ENCODE results near the gene PCSK5.

PCSK5 gene

GRCh38 chr9:76153902-76154629, 263.6 kb downstream of the PCSK5 start:
- DNase-seq: no peak

GRCh38 chr9:76155361-76155760, 264.9 kb downstream of the PCSK5 start:
- no peak for DNase-seq

GRCh38 chr9:76158713-76159112, 268.2 kb downstream of the PCSK5 start:
- DNase-seq: no peak

DNA sequence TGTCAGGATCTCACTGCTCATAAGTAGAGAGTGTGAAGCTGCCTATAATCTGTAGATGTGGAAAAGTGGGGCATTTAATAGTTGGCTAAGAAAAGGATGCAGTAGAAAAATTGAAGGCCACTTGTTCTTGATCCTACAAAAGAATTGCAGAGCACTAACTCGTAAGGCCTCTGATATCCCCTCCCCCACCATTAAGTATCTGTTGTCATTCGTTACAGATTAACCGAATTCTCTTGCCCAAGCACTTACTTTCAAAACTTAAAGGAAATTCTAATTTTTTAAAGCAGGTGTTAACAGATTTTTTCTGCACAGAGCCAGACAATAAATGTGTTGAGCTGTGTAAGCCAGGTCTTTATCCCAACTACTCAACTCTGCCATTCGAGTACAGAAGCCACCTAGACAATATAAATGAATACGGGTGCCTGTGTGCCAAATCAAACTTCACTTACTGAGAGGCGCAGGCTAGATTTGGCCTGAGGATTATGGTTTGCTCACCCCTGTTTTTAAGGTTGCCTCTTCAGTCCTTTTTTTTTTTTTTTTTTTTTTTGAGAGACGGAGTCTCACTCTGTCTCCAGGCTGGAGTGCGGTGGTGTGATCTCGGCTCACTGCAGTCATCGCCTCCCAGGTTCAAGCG, 268.9 kb downstream of the PCSK5 start:
- DNase-seq: no peak

- DNase-seq: no peak
Measured at GRCh38 chr9:76161106-76161505, 270.6 kb downstream of the PCSK5 start.

DNA sequence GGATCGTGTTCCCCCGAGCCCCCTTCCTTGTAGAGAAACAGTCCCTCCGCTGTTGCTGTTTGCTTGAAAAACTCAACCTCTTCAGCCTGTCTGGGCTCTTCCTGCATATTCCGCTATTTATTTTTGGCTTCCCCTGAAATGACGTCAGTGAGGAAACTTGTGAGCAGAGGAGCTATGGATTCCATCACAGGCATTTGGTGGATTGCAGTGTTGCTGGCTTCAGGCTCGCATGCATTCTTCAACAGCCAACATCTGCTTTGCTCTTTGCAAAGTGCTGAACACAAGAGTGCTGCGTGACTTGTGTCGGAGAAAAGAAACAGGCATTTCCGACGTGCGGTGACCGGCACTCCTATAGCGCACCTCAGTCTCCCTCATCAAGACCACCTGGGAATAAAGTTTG, 271.1 kb downstream of the PCSK5 start:
- no peak for DNase-seq

DNA sequence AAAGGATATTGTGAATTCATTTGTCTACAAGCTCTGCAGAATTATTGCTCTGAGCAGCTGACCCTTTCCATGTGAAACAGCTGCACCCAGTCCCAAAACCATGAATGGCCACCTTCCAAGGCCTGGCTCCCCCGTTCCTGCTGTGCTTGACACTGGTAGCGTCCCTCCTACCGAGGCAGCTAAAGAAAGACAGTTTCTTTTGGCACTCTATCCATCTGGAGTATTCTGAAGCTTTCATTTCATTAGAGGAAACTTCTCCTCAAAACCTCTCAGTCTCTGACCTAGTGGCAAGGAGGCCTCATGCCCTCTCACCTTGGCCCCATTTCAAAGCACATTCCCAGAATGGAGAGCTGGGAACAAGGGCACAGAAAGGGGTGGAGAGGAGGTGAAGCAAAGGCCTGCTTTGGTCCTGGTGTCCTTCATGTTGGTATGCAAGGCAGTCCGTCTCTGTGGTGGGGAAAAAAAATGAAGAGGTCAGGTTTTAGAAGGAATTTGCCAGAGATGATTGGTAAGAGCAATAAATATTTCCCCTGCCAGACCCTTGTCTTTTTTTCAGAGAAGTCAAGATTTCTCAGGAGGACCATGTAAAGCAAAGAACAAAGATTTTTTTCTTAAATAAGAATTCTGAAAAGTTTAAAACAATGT, 271.7 kb downstream of the PCSK5 start:
- no peak for DNase-seq

DNA sequence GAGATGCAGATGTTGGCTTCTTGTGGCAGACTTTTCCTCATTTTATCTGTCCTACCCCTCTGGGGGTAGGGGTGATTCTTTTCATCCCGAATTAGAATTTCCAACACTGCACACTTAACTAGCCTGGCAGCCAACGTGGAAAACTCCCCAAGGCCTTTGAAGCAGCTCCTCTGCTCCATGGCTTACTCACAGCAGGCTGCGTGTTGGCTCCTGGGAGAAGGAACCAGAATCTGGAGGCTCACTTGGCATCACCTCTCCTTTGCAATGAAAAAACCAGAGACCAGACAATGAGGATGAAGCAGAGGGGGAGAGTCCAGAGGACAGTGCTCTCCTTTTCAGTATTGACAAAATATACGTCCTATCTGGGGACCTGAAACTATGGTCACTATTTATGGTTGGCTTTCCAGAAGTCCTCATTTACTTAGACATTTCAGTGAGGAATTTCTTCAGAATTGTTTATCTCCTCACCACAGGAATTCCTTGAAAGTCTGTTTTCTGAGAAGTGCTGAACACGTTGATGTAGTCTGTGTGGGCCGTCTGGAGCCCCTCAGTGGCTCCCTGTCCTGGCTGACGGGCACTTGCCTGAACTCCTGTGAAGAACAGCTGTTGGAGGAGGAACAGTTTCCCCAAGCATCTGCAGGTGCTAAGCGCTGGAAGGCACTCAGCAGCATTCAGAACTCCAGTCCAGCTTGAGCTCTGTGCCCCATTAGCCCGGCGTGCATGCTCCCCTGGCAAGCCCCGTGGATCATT, 272.5 kb downstream of the PCSK5 start:
- DNase-seq: no peak

DNA sequence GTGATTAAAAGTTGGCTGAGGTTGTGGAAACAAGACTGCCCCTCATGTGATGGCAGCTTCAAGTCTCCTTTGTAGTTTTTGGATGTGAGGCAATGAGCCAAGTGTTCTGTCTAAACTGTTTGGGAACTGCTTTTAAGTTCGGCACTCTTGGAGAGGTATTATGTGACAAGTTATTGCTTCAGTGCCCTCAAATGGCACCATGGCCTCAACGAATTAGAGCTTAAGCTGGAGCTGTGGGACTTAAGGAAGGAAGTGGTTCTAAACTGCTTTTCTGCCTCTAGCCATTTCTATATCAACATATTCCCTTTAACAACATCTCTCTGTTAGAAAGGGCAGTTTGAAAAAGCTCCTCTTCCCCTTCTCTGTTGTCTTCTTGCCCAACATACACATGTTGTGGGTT, 276.1 kb downstream of the PCSK5 start:
- no peak for DNase-seq

DNA sequence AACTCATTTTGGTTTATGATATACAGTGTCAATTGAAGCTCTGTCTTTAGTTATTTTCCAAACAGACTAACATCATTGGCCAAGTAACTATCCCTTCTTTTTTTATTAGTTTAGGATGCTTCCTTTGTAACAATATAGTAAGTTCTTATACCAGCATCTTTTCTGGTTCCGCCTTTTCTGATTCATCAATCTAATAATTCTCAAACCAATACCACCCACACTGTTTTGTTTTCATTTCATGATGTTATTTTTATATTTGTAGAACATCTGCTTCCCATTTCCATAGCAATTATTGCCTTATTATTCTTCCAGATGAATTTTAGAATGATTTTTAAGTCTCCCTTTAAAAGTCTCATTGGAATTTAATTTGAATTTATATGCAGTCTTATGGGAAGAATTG, 285.7 kb downstream of the PCSK5 start:
- DNase-seq: no peak

- DNase-seq: no peak
Measured at GRCh38 chr9:76177931-76178330, 287.5 kb downstream of the PCSK5 start.

DNA sequence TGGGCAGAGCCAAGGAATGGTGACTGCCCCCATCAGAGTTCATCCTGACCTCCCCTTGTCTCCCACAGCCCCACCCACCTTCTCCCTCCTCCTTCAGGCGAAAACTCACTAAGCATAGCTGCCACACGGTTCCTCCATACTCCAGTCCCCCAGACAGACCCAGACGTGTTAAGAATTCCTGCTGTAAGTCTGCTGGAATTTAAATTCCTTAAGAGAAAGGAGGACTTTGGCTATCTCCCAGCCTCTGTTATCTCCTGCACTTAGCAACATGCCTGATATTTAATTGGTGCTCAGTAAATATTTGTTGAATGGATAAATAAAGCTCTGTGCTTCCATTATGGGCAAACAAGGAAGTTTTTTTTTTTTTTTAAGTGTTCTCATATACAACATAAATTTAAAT, 290.1 kb downstream of the PCSK5 start:
- DNase-seq: no peak

DNA sequence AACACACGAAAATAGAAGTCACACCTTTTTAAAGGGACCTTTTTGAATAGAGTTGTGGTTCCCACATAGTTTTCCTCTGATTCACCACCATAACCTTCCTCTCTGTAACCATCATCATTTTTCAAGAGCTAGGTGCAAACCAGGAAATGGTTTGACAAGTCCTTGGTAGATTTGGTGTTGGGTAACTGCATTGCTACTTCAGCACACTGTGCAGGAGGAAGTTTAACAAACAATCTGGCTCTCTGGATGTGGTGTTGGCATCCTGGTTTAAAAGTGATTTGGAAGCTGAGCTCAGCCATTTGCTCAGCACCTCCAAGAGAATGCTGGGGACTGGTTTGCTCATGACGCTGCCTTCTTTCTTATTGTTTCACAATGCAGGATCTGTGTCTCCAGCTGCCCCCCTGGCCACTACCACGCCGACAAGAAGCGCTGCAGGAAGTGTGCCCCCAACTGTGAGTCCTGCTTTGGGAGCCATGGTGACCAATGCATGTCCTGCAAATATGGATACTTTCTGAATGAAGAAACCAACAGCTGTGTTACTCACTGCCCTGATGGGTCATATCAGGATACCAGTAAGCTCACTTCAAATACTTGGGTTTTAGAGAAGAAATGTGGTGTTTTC, 290.7 kb downstream of the PCSK5 start:
- no peak for DNase-seq

GRCh38 chr9:76181781-76182180, 291.3 kb downstream of the PCSK5 start:
- no peak for DNase-seq

DNA sequence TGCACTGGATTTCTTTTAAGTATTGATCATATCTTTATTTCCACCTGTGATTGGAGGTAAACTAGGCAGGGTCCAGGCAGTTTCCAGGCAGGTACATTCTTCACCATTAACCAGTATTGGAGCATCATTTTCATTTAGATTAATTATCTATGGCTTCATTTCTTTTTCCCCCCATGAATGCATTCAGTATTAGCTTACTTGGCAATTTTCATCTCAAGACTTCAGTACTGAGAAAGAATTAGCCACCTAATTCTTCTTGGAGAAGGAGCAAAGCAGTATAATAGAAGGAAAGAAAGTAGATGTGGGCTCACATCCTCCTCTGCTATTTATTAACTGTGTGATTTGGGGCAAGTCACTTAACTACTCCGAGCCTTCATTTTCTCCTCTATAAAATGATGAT, 295.0 kb downstream of the PCSK5 start:
- no peak for DNase-seq

DNA sequence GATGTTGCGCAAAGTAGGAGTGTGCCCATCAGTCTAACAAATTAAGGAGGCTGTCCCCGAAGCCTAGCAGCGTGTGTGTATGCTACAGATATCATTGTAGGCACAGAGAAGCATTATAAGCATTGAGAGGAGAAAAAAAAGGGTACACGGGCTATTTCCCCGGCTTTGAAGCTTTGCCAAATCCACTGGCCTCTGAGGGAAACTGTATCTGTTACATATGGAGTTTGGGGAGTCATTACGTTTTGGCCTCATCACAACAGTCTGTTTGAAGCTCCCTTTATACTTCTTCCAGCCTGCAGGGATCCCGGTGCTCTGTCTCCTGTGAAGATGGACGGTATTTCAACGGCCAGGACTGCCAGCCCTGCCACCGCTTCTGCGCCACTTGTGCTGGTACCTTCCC, 297.8 kb downstream of the PCSK5 start:
- no peak for DNase-seq

DNA sequence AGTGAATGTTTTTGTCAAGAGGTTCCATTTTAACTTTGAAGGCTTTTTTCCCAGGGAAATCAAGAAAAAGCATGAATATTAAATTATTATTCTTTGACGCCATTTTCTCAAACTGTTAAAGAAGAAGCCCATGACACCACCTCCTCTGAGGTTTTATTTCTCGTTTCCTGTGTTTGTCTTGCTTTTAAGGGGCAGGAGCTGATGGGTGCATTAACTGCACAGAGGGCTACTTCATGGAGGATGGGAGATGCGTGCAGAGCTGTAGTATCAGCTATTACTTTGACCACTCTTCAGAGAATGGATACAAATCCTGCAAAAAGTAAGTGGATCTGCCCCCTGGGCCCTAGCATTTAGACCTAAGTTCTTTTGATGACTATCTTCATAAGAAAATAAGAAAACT, 298.4 kb downstream of the PCSK5 start:
- DNase-seq: no peak

DNA sequence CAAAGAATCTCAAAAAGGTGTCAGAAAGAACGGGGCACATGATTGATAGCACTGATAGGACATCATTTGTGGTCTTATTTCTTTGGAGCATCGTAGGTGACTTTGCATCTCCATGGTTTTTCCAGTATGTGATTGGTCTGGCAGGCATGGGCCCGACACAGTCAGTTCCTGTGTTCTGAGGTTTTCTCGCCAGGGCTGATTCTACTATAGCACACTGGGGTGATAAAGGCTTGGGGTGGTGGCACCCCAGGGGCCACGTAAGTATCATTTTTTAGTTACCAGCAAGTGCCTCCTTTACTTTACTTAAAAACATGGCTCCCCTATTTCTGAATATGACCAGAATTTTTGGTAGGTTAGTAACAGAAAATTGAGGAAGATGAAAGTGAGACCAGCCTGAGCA, 301.0 kb downstream of the PCSK5 start:
- no peak for DNase-seq

DNA sequence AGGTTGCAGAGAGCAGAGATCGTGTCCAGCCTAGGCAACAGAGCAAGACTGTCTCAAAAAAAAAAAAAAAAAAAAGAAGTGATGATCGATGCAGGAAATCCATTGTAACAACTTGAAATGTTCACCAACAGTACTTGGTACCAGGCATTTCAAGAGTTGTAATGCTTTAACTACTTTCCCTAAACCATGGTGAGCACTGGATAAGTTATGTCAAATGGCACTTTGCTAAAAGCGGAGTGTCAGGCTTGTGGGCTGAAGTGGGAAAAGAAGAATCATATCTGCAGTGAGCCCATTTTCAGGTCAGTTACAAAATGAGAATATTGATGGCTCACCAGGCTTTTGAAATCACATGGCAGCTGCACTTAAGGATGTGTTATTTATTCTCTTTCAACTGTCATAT, 301.5 kb downstream of the PCSK5 start:
- no peak for DNase-seq

GRCh38 chr9:76194896-76195295, 304.4 kb downstream of the PCSK5 start:
- no peak for DNase-seq

- DNase-seq: no peak
Measured at GRCh38 chr9:76198336-76198735, 307.9 kb downstream of the PCSK5 start.

- DNase-seq: no peak
Measured at GRCh38 chr9:76200315-76200714, 309.8 kb downstream of the PCSK5 start.

GRCh38 chr9:76200745-76201144, 310.3 kb downstream of the PCSK5 start:
- no peak for DNase-seq

Data from CD4-positive, alpha-beta T cell treated with Interleukin-15 for 1 hour (primary cell).